Measurements from ENCODE around the gene HRG.

DNA sequence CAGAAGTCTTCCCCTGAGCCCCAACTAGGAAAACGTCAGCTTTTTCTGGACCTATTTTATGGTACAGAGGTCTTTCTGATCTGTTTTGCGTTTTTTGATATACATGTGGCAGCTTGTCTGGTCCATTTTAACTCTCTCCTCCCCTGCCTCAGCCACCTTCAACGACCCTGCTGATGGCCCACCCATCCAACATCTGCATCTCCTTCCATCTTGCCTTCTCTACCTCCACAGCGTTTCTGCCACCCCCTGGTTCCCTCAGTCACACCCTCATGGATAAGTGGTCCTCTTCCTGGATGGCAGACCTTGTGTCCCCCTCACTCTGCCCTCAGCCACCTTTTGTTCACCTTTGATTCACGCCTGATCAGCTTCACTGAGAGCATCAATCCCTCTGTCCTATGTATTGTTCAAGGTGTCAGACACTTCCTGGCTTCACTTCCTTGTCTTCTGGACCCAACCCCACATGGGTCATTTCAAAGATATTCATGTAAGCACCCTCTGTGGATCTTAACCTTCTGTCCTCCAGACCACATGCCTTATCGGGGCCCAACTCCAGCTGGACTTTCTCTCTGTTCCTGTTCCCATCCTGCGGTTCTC is 39.5 kb upstream of the HRG start:
- TF ChIP-seq POLR2AphosphoS5 (IDR thresholded peaks at IDR 0.05; ENCODE audit: low read depth, low read length) (no peak), JUN (IDR thresholded peaks at IDR 0.05; ENCODE audit: low read depth, low read length) (no peak), TAF1 (IDR thresholded peaks at IDR 0.05; ENCODE audit: low read depth, low read length) (no peak)
- TF ChIP-seq, protein P1, sequence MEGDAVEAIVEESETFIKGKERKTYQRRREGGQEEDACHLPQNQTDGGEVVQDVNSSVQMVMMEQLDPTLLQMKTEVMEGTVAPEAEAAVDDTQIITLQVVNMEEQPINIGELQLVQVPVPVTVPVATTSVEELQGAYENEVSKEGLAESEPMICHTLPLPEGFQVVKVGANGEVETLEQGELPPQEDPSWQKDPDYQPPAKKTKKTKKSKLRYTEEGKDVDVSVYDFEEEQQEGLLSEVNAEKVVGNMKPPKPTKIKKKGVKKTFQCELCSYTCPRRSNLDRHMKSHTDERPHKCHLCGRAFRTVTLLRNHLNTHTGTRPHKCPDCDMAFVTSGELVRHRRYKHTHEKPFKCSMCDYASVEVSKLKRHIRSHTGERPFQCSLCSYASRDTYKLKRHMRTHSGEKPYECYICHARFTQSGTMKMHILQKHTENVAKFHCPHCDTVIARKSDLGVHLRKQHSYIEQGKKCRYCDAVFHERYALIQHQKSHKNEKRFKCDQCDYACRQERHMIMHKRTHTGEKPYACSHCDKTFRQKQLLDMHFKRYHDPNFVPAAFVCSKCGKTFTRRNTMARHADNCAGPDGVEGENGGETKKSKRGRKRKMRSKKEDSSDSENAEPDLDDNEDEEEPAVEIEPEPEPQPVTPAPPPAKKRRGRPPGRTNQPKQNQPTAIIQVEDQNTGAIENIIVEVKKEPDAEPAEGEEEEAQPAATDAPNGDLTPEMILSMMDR (IDR thresholded peaks at IDR 0.05; ENCODE audit: control extremely low read depth in 1 of 3, insufficient read depth in 1 of 3, low read depth in 1 of 3, low read length in 3 of 3): no peak
